Measurements from ENCODE around the gene PBX1. TPM values are rescaled to one million over a fixed set of nuclear protein-coding genes. Genes with fewer than 3 reads are reported as not detected.
A peak's percentile ranks its signal among the peaks of the same experiment; 100 is the strongest.

PBX1 gene
- total and polyA plus RNA-seq, 2 donors (not counting 3 experiments of a cell fraction or from before 2014, with no cell fraction given): 10.7 to 24.1 TPM

GRCh38 chr1:164625004-164625617 lies 66.1 kb downstream of the PBX1 start:
- no peaks in the 10 kb centered on the region for H3K9me3 ChIP-seq (replicated peaks; ENCODE audit: control insufficient read depth, insufficient read depth, low read length)
- H3K4me3 ChIP-seq (replicated peaks in 1 of 3; ENCODE audit: insufficient read depth in 1 of 3, low read depth in 1 of 3, low read length in 3 of 3): no peak overlapping the region
- no TSS peak for BruUV-seq (replicated peaks)
- no peaks in the 10 kb centered on the region for H4K20me1 ChIP-seq (replicated peaks; ENCODE audit: control insufficient read depth, extremely low read depth, insufficient read depth, low read length)
- H3K9ac ChIP-seq (replicated peaks; ENCODE audit: extremely low read depth, insufficient read depth, low read length): no peak overlapping the region
- H3K27me3 ChIP-seq (ENCODE audit: control insufficient read depth in 2 of 2, insufficient read depth in 2 of 2, low read length in 2 of 2): no peaks in the 10 kb centered on the region
- DNase-seq (ENCODE audit: low read depth, low spot score) (peak; percentile 43), FAIRE-seq (no peak)
- H3K36me3 ChIP-seq (ENCODE audit: control insufficient read depth in 2 of 2, extremely low read depth in 1 of 2, insufficient read depth in 2 of 2, low read length in 2 of 2): no peaks in the 10 kb centered on the region
- H3K79me2 ChIP-seq (ENCODE audit: control insufficient read depth, insufficient read depth, low read length): no peaks in the 10 kb centered on the region
- no peak for TF ChIP-seq MYC (IDR thresholded peaks at IDR 0.05; ENCODE audit: low read depth, low read length)
- TF ChIP-seq POLR2A (IDR thresholded peaks at IDR 0.05; ENCODE audit: low read depth, low read length): no peak
- no peak for TF ChIP-seq MAX (IDR thresholded peaks at IDR 0.05; ENCODE audit: insufficient read depth, insufficient read length)
- TF ChIP-seq CTCF (IDR thresholded peaks at IDR 0.05; ENCODE audit: extremely low read depth in 1 of 2, insufficient read depth in 1 of 2, low read depth in 1 of 2, low read length in 2 of 2): peak; percentile 23 to 42
- ChIA-PET CTCF (interaction anchor here (0.6 to 2.5 kb wide), 14 partner anchors 9 to 1123 kb away, joined by 3 to 15 read pairs (median 4); partner anchors contain the start of gene PBX1), POLR2A (no interaction called here)
- no peaks in the 10 kb centered on the region for H3K4me1 ChIP-seq (ENCODE audit: control insufficient read depth, extremely low read depth, insufficient read depth, low read length)
- dilution Hi-C loops (cut with MboI; ENCODE audit: extremely low pct_ligation_motif_present, low sequenced_read_pairs): no loop called here
- H3K27ac ChIP-seq (ENCODE audit: insufficient read depth, low read depth, low read length): no peak overlapping the region
- intact Hi-C loops (cut with micrococcal nuclease): no loop called here
- H3K9me1 ChIP-seq (replicated peaks; ENCODE audit: control insufficient read depth, extremely low read depth, insufficient read depth, low read length): no peaks in the 10 kb centered on the region
- peak overlapping the region; percentile 28 for H3K4me2 ChIP-seq (ENCODE audit: insufficient read depth, low read length)
- no peak overlapping the region for H2AFZ ChIP-seq (ENCODE audit: low read depth, low read length)

- Histone ChIP-seq H2AFZ (ENCODE audit: low read depth, low read length) (no peak overlapping the region), H3K4me2 (ENCODE audit: insufficient read depth, low read length) (no peak overlapping the region), H3K79me2 (ENCODE audit: control insufficient read depth, insufficient read depth, low read length) (no peaks in the 10 kb centered on the region), H3K9ac (replicated peaks; ENCODE audit: extremely low read depth, insufficient read depth, low read length) (no peak overlapping the region), H3K4me1 (ENCODE audit: control insufficient read depth, extremely low read depth, insufficient read depth, low read length) (no peaks in the 10 kb centered on the region), H3K27ac (ENCODE audit: insufficient read depth, low read depth, low read length) (no peak overlapping the region), H4K20me1 (replicated peaks; ENCODE audit: control insufficient read depth, extremely low read depth, insufficient read depth, low read length) (no peaks in the 10 kb centered on the region), H3K4me3 (replicated peaks in 1 of 3; ENCODE audit: insufficient read depth in 1 of 3, low read depth in 1 of 3, low read length in 3 of 3) (no peak overlapping the region), H3K27me3 (ENCODE audit: control insufficient read depth in 2 of 2, insufficient read depth in 2 of 2, low read length in 2 of 2) (no peaks in the 10 kb centered on the region), H3K36me3 (ENCODE audit: control insufficient read depth in 2 of 2, extremely low read depth in 1 of 2, insufficient read depth in 2 of 2, low read length in 2 of 2) (no peaks in the 10 kb centered on the region), H3K9me3 (replicated peaks; ENCODE audit: control insufficient read depth, insufficient read depth, low read length) (no peaks in the 10 kb centered on the region), H3K9me1 (replicated peaks; ENCODE audit: control insufficient read depth, extremely low read depth, insufficient read depth, low read length) (no peaks in the 10 kb centered on the region)
- CTCF ChIA-PET: no interaction called here
- FAIRE-seq (no peak), DNase-seq (ENCODE audit: low read depth, low spot score) (no peak)
- TF ChIP-seq JUN (IDR thresholded peaks at IDR 0.05; ENCODE audit: borderline replicate concordance, insufficient read depth, insufficient read length, low read depth) (no peak), POLR2AphosphoS5 (IDR thresholded peaks at IDR 0.05; ENCODE audit: insufficient read depth, low read depth, low read length) (no peak), FOS (IDR thresholded peaks at IDR 0.05; ENCODE audit: borderline replicate concordance, insufficient read depth, low read length) (no peak), CTCF (IDR thresholded peaks at IDR 0.05; ENCODE audit: extremely low read depth in 1 of 2, insufficient read depth in 1 of 2, low read depth in 1 of 2, low read length in 2 of 2) (no peak), EZH2 (IDR thresholded peaks at IDR 0.05; ENCODE audit: borderline replicate concordance, low read depth, low read length, severe bottlenecking) (no peak), GATA2 (IDR thresholded peaks at IDR 0.05; ENCODE audit: insufficient read depth, insufficient read length, low read depth, low read length) (no peak)
- intact Hi-C loops (cut with micrococcal nuclease): no loop called here
- BruUV-seq (replicated peaks): no TSS peak
- POLR2A ChIA-PET: no interaction called here
- dilution Hi-C loops (cut with MboI; ENCODE audit: extremely low pct_ligation_motif_present, low sequenced_read_pairs): no loop called here
Measured at GRCh38 chr1:164628772-164629171, 69.8 kb downstream of the PBX1 start.
